Suprapubic skin (tissue), 4 donors: ENCODE data around the gene FRAS1. TPM values are rescaled to one million over a fixed set of nuclear protein-coding genes. Genes with fewer than 3 reads are reported as not detected.
A peak's percentile ranks its signal among the peaks of the same experiment; 100 is the strongest.

ENCODE experiments used
- DNase-seq, 2 donors: peaks; one replicate each; pipeline ENCODE4 v3.0.0-alpha.2; 2019; ENCODE audit warnings: low spot score in 2 of 2
- H3K27ac ChIP-seq: fragments of 200-600 bp; sonication (generic); one replicate; pipeline ENCODE4 v1.5.1; 2019
- H3K27me3 ChIP-seq: fragments of 200-600 bp; sonication (generic); one replicate; pipeline ENCODE4 v1.5.1; 2019
- H3K36me3 ChIP-seq: fragments of 200-600 bp; sonication (generic); one replicate; pipeline ENCODE4 v1.5.1; 2019
- H3K4me1 ChIP-seq: fragments of 200-600 bp; sonication (generic); one replicate; pipeline ENCODE4 v1.5.1; 2019
- H3K4me3 ChIP-seq: fragments of 200-600 bp; sonication (generic); one replicate; pipeline ENCODE4 v1.5.1; 2019; ENCODE audit warnings: mild to moderate bottlenecking
- H3K9me3 ChIP-seq: fragments of 200-600 bp; sonication (generic); one replicate; pipeline ENCODE4 v1.5.1; 2019
- CTCF ChIP-seq, 2 donors: fragments of 200-600 bp in 1 of 2; fragments of 450-650 bp in 1 of 2; sonication (generic) in 1 of 2; IDR thresholded peaks; one replicate each; pipeline ENCODE4 v1.5.1; 2016 to 2019; ENCODE audit warnings: antibody characterized with exemption in 2 of 2, mild to moderate bottlenecking in 1 of 2, moderate library complexity in 1 of 2
- EP300 ChIP-seq: sonication (generic); formaldehyde crosslinking; IDR thresholded peaks from one replicate; pipeline ENCODE4 v1.6.1; 2017; ENCODE audit warnings: antibody characterized with exemption
- POLR2A ChIP-seq, 2 donors: fragments of 450-650 bp; IDR thresholded peaks; one replicate each; pipeline ENCODE4 v1.6.1; 2017; ENCODE audit warnings: antibody characterized with exemption in 2 of 2, mild to moderate bottlenecking in 2 of 2, moderate library complexity in 2 of 2
- POLR2AphosphoS5 ChIP-seq, 3 donors: sonication (generic); formaldehyde crosslinking; IDR thresholded peaks; one replicate each; pipeline ENCODE4 v1.6.1; 2017; ENCODE audit warnings: antibody characterized with exemption in 3 of 3
- WGBS: methylation state at CpG from one replicate; pipeline ENCODE4 v1.1.5; 2018; 5-methylcytosine and 5-hydroxymethylcytosine counted together
- total RNA-seq, 4 donors: library from RNA; depleted of rRNA; stranded (reverse); fragments of >200 nt; gene quantifications; one replicate each; pipeline ENCODE4 v1.1.0, GENCODE V29; 2016

FRAS1 gene
- total RNA-seq, 4 donors from 2014 or later = 1.4 to 24.9 (median 3.8) TPM

DNA sequence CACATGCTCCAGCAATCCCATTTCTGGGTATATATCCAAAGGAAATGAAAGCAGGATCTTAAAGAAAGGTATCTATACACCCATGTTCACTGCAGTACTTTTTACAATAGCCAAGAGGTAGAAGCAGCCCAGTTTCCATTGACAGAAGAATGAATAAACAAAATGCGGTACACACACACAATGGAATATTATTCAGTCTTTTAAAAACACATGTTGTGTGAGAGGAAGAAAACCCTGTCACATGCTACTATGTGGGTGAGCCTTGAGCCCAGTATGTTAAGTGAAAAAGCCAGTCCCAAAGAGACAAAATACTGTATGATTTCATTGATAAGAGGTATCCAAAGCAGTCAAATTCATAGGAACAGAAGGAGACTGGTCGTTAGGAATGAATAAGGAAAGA lies 500.7 kb downstream of the FRAS1 start:
- 70% methylated on average over 2 of the region's 2 CpGs for WGBS
- peaks cover under 1% of the 10 kb centered on the region for H3K4me1 ChIP-seq
- no peak for DNase-seq
- H3K27ac ChIP-seq = no peak overlapping the region
- no peaks in the 10 kb centered on the region for H3K9me3 ChIP-seq
- H3K36me3 ChIP-seq = no peaks in the 10 kb centered on the region
- H3K4me3 ChIP-seq = no peak overlapping the region
- TF ChIP-seq EP300 (no peak), POLR2AphosphoS5 (IDR thresholded peaks at IDR 0.05) (no peak), CTCF (IDR thresholded peaks at IDR 0.05) (no peak), POLR2A (IDR thresholded peaks at IDR 0.05) (no peak)
- no peaks in the 10 kb centered on the region for H3K27me3 ChIP-seq

GRCh38 chr4:78558410-78558809 lies 501.3 kb downstream of the FRAS1 start:
- no peaks in the 10 kb centered on the region for H3K36me3 ChIP-seq
- no peaks in the 10 kb centered on the region for H3K27me3 ChIP-seq
- 74% methylated on average over 1 of the region's 1 CpG for WGBS
- H3K27ac ChIP-seq = no peak overlapping the region
- no peak overlapping the region for H3K4me3 ChIP-seq
- no peak for DNase-seq
- no peaks in the 10 kb centered on the region for H3K9me3 ChIP-seq
- TF ChIP-seq POLR2AphosphoS5 (IDR thresholded peaks at IDR 0.05) (no peak), CTCF (IDR thresholded peaks at IDR 0.05) (no peak), EP300 (no peak), POLR2A (IDR thresholded peaks at IDR 0.05) (no peak)
- H3K4me1 ChIP-seq = no peaks in the 10 kb centered on the region

DNA sequence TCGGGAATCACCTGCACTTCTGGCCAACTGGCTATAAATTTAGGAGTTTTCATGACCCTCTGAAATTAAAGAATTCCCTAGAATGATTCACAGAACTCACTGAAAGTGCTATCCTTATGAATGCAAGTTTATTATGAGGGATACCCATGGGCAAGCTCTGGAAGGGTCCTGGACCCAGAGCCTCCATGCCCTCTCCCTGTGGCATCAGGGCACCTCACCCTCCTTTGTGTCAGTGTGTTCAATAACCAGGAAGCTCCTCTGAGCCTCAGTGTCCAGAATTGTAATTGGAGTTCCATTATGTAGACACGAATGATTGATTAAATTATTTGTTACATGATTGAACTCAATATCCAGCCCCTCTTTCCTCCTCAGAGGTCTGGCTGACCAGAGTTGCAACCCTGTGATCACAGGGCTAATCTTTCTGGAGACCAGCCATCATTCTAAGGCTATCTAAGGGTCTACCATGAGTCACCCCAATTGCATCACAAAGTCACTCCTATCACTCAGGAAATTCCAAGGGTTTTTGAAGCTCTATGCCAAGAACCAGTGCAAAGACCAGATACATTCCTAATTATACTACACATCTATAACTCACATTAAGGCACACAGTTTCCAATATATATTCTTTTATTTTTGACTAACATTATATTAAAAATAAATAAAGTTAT lies 503.3 kb downstream of the FRAS1 start:
- H3K9me3 ChIP-seq = no peaks in the 10 kb centered on the region
- no peak for DNase-seq
- no peak overlapping the region for H3K4me3 ChIP-seq
- 91% methylated on average over 2 of the region's 2 CpGs for WGBS
- no peaks in the 10 kb centered on the region for H3K27me3 ChIP-seq
- TF ChIP-seq EP300 (no peak), POLR2A (IDR thresholded peaks at IDR 0.05) (no peak), POLR2AphosphoS5 (IDR thresholded peaks at IDR 0.05) (no peak)
- no peaks in the 10 kb centered on the region for H3K4me1 ChIP-seq
- no peaks in the 10 kb centered on the region for H3K36me3 ChIP-seq
- no peak overlapping the region for H3K27ac ChIP-seq

DNA sequence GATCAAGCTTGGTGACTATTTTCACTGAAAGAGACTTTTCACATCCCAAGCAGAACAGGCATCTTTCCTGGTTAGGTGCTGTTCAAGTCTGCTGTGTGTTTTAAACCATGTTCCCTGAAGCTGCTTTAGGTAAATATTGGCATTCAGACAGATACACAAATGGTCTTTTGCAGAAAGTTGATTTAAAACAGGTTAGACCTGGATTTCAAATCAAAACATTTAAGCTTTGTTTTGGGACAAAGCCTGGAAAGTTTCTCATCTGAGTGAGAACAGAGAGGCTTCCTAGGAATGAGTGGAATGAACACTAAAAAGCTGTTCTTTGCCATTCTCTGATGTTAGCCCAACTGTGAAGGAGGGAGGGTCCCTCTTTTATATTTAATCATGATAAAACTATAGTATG lies 504.6 kb downstream of the FRAS1 start:
- Histone ChIP-seq H3K27me3 (no peaks in the 10 kb centered on the region), H3K4me1 (no peaks in the 10 kb centered on the region)
- no peak for DNase-seq

GRCh38 chr4:78562687-78563086 lies 505.6 kb downstream of the FRAS1 start:
- no peaks in the 10 kb centered on the region for H3K36me3 ChIP-seq
- 60% methylated on average over 4 of the region's 4 CpGs for WGBS
- no peak for DNase-seq
- H3K27ac ChIP-seq = no peak overlapping the region
- TF ChIP-seq POLR2AphosphoS5 (IDR thresholded peaks at IDR 0.05) (no peak), POLR2A (IDR thresholded peaks at IDR 0.05) (no peak), CTCF (IDR thresholded peaks at IDR 0.05) (no peak), EP300 (no peak)
- no peaks in the 10 kb centered on the region for H3K4me1 ChIP-seq
- no peaks in the 10 kb centered on the region for H3K27me3 ChIP-seq
- H3K4me3 ChIP-seq = no peak overlapping the region
- no peaks in the 10 kb centered on the region for H3K9me3 ChIP-seq

More for the DNA sequence above, 504.6 kb downstream of the FRAS1 start:
- Histone ChIP-seq H3K27ac (no peak overlapping the region), H3K9me3 (no peaks in the 10 kb centered on the region), H3K4me3 (no peak overlapping the region), H3K36me3 (no peaks in the 10 kb centered on the region)
- TF ChIP-seq POLR2AphosphoS5 (IDR thresholded peaks at IDR 0.05) (no peak), EP300 (no peak), POLR2A (IDR thresholded peaks at IDR 0.05) (no peak), CTCF (IDR thresholded peaks at IDR 0.05) (no peak)

DNA sequence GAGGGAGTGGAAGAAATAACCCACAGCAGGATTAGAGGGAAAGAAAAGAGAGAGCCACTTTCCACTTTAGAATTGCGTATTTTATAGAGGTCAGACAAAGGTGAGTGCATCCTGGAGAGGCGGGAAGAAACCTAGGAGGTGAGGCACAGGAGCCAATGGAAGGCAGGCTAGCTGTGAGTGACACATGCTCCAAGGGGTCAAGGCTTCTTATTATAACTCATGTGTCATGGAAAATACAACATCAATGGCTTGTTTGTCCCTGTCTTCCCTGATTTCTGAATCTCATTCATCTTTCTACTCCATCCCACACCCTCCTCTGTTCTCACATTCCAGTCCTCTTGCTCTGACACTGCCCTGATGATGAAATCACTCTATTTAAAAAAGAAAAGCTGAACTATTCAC lies 508.8 kb downstream of the FRAS1 start:
- 85% methylated on average over 2 of the region's 2 CpGs for WGBS

More for the DNA sequence above, 508.8 kb downstream of the FRAS1 start:
- Histone ChIP-seq H3K4me3 (no peak overlapping the region), H3K36me3 (no peaks in the 10 kb centered on the region), H3K9me3 (no peaks in the 10 kb centered on the region), H3K27ac (peak overlapping the region; percentile 46), H3K27me3 (no peaks in the 10 kb centered on the region), H3K4me1 (peaks cover 6% of the 10 kb centered on the region)
- no peak for TF ChIP-seq POLR2AphosphoS5 (IDR thresholded peaks at IDR 0.05)
- no peak for TF ChIP-seq CTCF (IDR thresholded peaks at IDR 0.05)
- no peak for TF ChIP-seq POLR2A (IDR thresholded peaks at IDR 0.05)
- no peak for TF ChIP-seq EP300
- DNase-seq = no peak
